ENCODE measurements around the gene MELTF.
"Not testable (repeated sequence)": the region's sequence is repeated elsewhere in the genome, so short reads cannot be mapped to it uniquely, and the experiment has no call there.

MELTF gene

DNA sequence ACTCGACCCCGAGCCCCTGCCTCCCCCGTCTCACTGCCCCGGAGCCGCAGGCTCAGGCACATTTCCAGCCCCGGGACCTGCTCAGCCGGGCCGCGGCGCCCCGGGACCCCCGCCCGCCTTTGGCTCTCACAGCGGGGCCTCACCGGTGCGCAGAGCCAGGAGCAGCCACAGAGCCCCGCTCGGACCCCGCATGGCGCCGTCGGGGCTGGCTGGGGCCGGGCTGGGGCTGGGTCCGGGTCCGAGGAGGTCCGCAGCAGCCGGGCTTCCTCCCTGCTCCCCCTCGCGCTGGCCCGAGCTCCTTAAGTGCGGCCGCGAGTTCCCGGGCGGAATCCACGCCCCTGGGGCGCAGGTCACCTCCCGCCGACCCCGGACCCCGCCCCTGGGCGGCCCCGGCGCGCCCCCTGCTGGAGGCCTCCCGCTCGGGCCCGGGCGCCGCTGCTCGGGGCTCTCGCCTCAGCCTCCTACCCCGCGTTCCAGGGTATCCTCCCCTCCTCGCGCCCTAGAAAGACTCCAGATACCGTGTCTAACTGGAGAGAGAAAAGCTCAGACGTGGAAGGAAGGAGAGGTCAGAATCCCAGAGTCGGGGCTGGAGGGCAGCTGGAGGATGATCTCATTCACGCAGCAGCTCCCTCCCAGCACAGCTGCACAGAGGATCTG is at the start of gene MELTF:
MELTF (minus strand) TSS at position 307 of the 657 bp plus-strand sequence; CDS start at position 192, 115 bp downstream.
- peak; percentile 99 for DNase-seq (ENCODE audit: low spot score)

DNA sequence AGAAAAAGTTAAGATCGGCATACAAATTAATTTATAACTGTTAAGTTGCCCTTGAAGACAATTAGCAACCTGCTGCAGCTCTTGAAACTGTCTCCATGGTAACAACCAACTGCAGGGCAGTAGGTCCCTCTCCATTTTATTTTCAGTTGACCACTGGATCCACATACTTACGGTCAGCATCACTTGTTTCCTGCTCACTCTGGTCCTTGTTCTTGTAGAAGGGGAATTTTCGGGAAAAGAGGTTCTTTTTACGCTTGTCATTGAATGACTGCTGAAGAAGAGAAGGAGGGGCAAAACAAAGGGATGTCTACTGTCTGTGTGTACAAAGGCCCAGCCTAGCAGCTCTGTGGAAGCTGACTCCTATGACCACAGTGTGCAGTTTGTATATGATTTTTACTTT is 46.8 kb upstream of the MELTF start:
- no peak for DNase-seq (ENCODE audit: low spot score)

DNA sequence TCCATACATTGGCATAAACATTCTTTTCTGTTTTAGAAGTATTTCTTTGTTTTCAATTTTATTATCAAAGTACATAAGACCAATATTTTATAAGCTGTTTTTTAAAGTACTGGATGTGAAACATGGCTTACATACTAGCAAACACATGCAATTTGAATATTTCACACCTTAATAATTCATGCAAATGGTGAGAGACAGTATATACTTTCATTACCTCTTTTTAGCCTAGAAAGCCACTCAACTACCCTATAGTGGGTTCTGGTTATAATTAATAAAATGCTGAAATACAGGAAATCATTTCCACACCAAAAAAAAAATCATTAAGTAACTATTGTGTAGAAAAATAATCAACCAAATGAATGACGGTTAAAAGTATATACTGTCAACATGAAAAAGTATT is 38.5 kb upstream of the MELTF start:
- no peak for DNase-seq (ENCODE audit: low spot score)

DNA sequence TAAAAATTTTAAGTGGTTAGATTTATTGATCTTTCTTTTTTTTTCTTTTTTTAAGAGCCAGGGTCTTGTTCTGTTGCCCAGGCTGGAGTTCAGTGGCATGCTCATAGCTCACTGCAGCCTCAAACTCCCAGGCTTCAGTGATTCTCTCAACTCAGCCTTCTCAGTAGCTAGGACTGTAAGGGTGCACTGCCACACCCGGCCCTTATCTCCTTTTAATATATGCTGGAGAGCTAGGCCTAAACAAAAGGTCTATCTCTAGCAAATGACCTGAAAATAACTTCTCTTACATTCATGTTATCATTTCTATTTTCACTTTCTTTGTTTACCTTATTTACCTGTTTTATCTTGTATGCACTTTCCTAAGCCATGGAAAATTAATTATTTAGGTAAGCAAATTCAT is 35.2 kb upstream of the MELTF start:
- DNase-seq (ENCODE audit: low spot score) = no peak

DNA sequence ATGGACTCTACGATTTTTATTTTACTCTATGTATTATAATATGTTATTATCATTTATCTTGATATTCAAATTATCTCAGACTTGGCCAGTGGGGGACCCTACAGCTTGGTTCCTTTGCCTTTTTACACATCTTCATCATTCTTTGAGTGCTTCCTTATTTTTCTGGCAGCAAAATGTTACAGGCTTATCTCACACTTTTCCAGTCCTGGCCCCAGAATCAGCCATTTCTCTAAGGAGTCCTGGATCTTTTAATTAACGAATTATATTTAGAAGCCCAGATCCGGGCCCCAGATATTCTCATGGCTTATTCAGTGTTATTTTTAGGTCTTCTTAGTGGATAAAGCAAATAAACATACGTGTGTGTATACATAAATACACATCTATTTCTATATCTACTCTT is 32.8 kb upstream of the MELTF start:
- DNase-seq (ENCODE audit: low spot score) = no peak

DNA sequence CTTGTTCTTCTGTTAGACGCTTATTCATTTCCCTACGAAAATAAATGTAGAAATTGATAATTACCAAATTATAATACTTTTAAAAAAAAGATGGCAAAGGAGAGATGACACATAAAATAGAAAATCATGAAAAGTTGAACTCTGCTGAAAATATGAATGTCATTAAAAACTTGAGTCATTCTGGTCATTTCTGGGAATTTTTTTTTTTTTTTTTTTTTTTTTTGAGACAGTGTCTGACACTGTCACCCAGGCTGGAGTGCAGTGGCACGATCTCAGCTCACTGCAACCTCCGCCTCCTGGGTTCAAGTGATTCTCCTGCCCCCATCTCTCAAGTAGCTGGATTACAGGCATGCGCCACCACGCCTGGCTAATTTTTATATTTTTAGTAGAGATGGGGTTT is 22.0 kb upstream of the MELTF start:
- not testable (repeated sequence) for DNase-seq (ENCODE audit: low spot score)

DNA sequence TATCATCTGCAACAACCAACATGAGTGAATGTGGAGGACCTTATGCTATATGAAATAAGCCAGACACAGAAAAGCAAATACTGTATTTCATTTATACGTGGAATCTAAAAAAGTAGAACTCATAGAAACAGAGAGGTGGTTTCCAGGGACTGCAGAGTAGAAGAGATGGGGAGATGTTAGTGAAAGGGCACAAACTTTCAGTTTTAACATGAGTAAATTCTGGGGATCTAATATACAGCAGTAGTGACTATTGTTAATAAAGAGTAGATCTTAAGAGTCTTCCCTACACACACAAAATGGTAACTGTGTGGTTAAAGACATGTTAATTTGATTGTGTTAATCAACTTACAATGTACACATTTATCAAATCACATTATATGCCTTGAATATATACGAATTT is 20.9 kb upstream of the MELTF start:
- no peak for DNase-seq (ENCODE audit: low spot score)

DNA sequence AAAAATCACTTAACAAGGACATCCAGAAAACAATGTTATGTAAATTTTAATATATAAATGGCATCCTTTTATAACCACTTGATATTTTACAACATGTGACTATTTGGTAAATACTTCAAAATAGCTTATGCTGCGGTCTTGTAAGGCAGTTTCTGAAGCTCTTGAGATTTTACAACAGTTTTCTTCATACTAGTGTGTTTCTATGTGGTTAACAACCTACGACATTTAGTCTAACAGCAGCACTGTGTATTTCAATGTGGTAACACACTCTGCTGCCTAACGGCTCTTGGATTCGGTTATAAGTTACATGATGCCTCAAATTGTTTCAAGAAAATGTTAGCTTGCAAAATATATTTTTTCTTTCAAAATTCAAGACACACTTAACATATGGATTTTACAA is 12.9 kb upstream of the MELTF start:
- no peak for DNase-seq (ENCODE audit: low spot score)

DNA sequence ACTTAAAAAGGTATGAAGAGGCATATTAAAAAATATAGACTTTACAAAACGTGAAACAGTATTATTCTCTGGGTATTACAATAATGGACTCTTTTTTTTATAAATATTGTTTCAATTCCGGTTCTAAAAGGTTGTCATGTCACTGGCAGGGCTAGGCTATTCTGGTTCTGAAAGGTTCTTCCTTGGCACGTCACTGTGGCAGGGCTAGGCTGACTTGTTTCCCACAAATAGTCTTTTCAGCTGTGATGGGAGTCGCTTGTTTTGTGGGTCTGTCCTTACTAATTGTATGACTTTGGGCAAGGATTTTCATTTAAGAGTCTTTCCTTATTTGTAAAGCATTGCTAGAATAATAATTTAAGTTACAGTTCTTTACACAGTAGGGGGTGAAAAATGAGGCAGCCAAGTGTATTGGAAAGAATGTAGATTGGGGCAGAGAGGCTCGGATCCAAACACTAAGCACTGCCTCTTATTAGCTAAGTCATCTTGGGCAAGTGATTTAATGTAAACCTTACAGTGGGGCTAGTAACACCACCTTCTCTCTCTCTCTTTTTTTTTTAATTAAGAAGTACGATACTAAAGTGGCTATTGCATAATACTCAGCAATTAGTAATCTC is 12.4 kb upstream of the MELTF start:
- DNase-seq (ENCODE audit: low spot score) = no peak

DNA sequence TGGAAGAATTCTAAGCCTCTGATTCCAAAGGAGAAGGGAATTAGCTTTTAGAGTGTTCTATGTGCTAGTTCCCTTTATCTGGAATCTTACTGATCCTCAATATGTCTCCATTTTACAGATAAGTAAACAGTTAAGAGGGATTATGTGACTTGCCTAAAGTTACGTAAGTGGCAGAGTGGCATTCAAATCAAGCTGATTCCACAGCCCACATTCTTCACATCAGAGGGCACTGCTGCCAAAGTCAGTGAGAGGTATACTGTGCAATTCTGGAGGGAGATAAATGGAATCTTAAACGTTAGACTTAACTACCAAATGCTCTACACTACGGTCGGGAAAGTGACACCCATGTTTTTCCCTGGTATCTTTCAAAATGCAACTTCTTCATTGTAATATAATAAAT is 11.0 kb upstream of the MELTF start:
- DNase-seq (ENCODE audit: low spot score) = no peak

DNA sequence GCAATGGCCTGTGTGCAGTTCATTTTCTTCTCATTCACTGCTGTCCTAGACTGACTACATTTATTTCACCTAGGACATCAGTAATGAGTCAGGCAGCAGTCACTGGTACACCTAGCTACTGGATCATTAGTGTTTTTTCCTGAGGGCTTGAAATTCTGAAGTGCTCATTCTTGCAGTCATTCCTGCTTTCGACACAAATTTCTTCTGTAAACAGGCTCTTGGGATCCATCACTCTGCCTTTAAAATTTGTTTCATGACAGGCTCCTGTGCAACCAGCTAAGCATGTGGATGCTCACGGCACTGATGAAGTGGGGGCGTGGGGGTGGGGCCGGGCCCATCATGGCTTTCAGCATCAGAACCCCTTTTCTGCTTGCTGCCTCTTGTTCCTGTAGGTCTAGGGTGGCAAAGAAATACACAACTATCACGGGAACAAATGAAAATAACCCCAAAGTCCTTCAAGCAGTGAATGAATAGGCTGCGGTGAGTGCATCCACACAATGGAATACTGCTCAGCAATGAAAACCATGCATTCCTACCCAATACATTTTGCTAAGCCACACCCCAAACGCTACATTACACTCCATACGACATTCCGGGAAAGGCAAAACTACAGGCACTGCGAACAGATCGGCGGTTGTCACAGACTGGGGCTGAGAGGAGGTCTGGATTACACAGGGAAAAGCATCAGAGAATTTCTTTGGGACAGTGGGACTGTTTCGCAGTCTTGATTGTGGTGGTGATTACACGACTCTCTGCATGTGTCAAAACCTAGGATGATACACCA is 9.3 kb upstream of the MELTF start:
- DNase-seq (ENCODE audit: low spot score) = no peak

DNA sequence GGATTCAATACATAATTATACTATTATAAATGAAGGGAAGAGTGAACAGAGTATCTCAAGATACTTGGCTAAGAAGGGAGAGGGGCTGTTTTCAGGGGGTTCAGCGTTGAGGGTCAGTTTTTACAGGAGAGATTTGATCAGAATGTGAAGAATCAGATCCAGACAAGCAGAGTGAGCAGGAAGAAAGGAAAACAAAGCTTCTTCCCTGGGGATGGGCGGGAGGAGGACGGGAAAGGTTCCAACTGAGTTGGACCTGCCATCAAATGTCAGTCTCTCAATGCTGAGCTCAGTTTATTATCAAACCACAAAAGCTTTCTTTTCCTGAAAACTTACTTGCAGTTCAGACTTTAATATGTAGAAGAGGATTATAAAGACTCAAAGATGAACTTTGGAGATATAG is 6.0 kb upstream of the MELTF start:
- no peak for DNase-seq (ENCODE audit: low spot score)

DNA sequence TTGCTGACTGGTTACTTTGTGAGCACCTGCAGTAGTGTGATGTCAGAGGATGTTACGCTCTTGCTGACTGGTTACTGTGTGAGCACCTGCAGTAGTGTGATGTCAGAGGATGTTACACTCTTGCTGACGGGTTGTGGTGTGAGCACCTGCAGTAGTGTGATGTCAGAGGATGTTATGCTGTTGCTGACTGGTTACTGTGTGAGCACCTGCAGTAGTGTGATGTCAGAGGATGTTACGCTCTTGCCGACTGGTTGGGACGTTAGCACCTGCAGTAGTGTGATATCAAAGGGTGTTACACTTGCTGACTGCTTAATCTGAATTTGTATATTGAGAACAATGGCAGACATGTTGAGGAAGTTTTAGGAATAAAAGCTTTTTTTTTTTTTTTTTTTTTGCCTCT is 5.2 kb upstream of the MELTF start:
- DNase-seq (ENCODE audit: low spot score) = not testable (repeated sequence)

DNA sequence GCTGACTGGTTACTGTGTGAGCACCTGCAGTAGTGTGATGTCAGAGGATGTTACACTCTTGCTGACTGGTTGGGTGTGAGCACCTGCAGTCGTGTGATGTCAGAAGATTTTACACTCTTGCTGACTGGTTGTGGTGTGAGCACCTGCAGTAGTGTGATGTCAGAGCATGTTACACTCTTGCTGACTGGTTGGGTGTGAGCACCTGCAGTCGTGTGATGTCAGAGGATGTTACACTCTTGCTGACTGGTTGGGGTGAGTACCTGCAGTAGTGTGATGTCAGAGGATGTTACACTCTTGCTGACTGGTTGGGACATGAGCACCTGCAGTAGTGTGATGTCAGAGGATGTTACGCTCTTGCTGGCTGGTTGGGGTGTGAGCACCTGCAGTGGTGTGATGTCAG is 4.1 kb upstream of the MELTF start:
- not testable (repeated sequence) for DNase-seq (ENCODE audit: low spot score)

DNA sequence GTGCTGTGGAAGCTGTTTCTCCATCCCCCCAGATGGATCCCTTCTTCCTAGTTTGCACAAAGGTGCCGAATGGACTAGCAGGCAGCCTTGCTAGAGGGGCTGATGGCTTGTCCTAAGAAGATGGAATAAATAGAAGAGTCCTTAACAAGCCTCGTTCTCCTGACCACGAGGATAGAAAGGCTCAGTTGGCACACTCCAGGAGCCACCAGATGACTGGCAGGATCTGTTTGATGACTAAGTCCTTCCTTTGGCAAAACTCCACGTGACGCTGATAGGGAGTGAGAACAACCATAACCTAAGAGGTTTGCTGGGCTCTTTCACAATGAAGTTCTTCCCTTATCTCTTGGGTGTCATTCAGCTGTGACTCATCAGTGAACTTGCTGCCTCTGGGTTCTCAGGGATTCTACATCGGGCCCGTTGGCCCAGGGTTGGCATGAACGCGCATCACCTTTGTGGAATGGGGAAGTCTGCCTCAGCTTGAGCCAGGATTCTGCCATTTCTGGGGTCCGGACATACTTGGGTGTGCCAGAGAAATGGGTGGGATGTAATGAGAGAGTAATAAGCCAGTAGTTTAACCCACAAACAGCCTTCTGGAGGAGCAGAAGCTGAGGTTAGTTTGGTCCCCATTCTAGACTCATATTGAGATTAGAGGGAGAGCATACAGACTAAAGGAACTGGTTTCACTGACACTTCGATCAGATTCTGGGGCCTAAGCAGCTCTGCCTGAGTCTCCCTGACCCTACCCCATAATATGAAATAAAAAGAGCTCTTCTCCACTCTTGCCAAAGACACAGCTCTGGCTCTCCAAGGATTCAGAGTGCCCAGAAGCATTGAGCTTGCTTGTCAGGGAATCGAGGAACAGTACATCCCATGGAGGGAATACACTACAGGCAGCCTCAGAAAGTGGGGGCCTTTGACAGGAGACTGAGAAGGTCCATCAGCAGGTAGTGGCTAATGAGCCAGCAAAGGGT is 2.0 kb upstream of the MELTF start:
- no peak for DNase-seq (ENCODE audit: low spot score)

DNA sequence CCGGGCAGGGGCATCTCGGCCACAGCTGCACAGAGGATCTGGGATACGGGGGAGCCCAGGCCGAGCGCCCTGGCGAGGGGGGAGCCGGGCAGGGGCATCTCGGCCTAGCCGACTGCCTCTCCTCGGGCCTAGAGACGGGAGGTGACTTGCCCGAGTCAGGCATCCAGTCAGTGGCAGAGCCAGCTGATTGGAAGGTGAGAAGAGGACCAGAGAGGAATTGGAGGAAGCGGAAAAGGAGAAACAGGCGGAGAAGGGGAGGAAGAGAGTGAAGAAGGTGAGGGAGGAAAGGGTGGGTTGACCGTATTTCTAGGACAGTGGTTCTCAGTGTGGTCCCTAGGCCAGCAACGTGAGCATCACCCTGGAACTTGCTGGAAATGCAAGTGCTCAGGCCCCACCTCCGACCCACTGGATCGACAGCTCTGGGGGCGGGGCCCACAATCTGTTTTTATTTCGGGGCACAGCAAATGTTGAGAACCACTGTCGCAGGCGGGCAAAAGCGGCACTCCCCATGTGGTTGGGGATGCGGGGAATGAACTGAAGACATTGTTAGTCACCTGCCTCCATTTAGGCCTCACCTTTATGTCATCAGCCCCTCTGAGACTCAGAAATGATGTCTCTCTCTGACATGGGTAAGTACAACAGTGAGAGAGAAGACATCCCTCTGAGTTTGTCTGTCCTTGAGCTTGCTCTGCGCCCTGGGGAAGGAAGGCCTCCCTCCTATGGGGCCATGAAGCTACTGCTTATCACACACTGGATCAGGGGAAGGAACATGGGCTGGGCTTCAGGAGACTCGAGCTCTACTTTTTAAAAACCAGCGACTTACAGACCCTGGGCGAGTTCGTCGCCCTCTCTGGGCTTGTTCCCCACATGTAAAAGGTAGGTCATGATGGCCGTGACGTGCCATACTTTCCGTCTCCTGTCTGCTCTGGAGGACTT is 1.0 kb upstream of the MELTF start:
- no peak for DNase-seq (ENCODE audit: low spot score)

DNA sequence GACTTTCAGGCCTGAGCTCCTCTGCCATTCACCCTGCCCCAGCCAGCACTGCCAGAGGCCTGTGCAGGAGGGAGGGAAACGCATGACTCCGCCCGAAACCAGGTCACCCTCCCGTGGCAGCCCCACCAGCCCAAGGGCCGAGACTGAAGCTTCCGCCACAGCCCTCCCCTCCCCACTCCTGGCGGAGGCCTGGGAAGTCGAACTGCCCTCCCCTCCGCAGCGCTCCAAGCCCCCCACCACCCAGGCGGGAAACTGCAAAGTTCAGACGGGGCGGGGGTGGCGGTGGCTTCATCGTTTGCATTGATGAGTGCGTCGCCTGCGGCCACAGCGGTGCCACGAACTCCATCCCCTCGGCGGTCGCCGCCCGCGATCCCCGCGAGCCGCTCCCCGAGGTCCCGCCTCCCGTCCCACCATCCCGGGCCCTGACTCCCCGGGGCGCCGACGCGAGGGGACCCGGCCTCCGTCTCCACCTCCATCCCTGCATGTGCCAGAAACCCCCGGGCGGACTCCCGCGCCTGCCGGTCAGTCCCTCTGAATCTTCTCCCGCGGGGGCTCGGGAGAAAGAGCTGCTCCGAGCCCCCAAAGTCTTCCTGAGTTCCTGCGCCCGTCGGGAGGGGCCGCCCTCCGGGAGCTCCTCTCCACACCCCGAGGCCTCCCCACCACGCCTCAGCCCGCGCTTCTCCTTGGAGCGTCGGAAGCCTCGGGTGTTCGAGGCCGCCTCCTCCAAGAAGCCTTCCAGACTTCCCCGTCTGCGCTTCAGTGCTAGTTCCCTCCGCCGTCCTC is 698 bp downstream of the MELTF start:
- peak; percentile 63 for DNase-seq (ENCODE audit: low spot score)

DNA sequence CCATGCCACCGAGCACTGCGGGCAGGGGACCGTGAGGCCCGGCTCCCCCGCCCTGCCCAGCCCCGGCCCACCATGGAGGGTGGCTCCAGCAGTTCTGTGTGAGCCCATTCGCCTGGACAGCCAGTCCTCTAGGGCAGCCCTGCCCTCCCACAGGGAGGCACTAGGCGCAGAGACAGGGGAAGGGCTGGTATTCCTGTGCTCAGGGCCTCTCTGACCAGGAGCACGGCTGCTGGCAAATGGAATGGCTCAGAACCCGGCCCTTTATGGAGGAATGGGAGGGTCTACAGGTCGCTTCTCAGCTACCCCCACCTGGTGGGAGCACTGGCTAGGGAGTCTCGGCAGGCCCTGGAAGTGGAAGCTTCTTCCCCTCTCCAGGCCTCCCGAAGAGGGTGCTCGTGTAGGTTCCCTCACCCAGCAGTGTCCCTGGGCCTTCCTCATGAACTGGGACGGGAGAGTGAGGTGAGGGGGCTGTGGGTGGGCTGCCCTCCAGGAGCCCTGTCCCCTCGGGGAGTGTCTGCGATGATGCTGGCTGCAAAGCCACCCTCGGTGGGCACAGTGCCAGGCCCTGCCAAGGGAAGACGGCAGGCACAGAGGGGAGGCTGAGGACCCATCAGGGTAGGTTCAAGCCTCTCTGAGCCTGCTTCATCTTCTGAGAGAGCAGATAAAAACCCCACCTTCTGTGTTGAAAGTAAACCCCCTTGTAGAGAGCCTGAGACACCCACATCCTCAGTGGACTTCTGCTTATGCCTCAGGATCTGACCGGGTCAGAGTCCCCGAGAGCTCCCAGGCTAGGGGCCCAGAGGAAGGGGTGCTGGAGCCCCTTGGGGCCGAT is 1.5 kb downstream of the MELTF start:
- peak; percentile 40 for DNase-seq (ENCODE audit: low spot score)
